Adrenal gland (tissue), 12 donors: ENCODE data around the gene MUC20. TPM values are rescaled to one million over a fixed set of nuclear protein-coding genes. Genes with fewer than 3 reads are reported as not detected.
"Not testable (repeated sequence)": the region's sequence is repeated elsewhere in the genome, so short reads cannot be mapped to it uniquely, and the experiment has no call there.

Experiments used
- DNase-seq, 7 donors: peaks; one replicate each; pipeline ENCODE4 v3.0.0-alpha.2; 2019 to 2020
- H3K27ac ChIP-seq, 5 donors: fragments of 200-600 bp; sonication (generic) in 4 of 5; 1 replicate in 3 of 5; 2 replicates in 2 of 5; pipeline versions ENCODE4 v1.5.1 to v1.8.0; 2016 to 2020; ENCODE audit warnings: mild to moderate bottlenecking in 1 of 5
- H3K27me3 ChIP-seq: fragments of 200-600 bp; 2 replicates; pipeline ENCODE4 v1.8.0; 2021
- H3K36me3 ChIP-seq, 2 donors: fragments of 200-600 bp; replicated peaks in 1 of 2; 1 replicate in 1 of 2; 2 replicates in 1 of 2; pipeline versions ENCODE4 v1.5.1 to v1.8.0; 2018 to 2022
- H3K4me1 ChIP-seq, 2 donors: fragments of 200-600 bp; replicated peaks in 1 of 2; 1 replicate in 1 of 2; 2 replicates in 1 of 2; pipeline versions ENCODE4 v1.5.1 to v1.8.0; 2018 to 2021
- H3K4me3 ChIP-seq, 4 donors: fragments of 200-600 bp; sonication (generic) in 3 of 4; one replicate each; pipeline ENCODE4 v1.5.1; 2016 to 2018
- H3K9me3 ChIP-seq, 3 donors: fragments of 200-600 bp; sonication (generic) in 1 of 3; replicated peaks in 1 of 3; 1 replicate in 2 of 3; 2 replicates in 1 of 3; pipeline versions ENCODE4 v1.5.1 to v1.8.0; 2016 to 2021
- CTCF ChIP-seq, 6 experiments: fragments of 450-650 bp in 4 of 6; fragments of 200-600 bp in 2 of 6; sonication (generic) in 1 of 6; IDR thresholded peaks; 1 replicate in 5 of 6; 2 replicates in 1 of 6; pipeline versions ENCODE4 v1.5.1 to v1.8.0; 2016 to 2021; ENCODE audit warnings: antibody characterized with exemption in 6 of 6, mild to moderate bottlenecking in 2 of 6, moderate library complexity in 1 of 6
- POLR2A ChIP-seq, 2 donors: fragments of 450-650 bp; IDR thresholded peaks; one replicate each; pipeline ENCODE4 v1.6.1; 2017; ENCODE audit warnings: antibody characterized with exemption in 2 of 2, mild to moderate bottlenecking in 2 of 2, moderate library complexity in 1 of 2
- WGBS, 4 donors: extraction: QIAGEN DNeasy Blood & Tissue Kit in 2 of 4; methylation state at CpG; one replicate each; pipeline versions ENCODE4 v1.1.5 to v1.1.7; 2013 to 2017; 5-methylcytosine and 5-hydroxymethylcytosine counted together
- intact Hi-C, 2 donors: fragments of 100-400 bp; cut with DNase I; formaldehyde crosslinking; loops; one replicate each; pipeline versions ENCODE4 v1.14.1 to v1.15.0; 2022 to 2023
- polyA plus RNA-seq, 3 donors: library from polyadenylated mRNA; stranded (reverse); fragments of 200-250 nt in 2 of 3; fragments of 350-450 nt in 1 of 3; fragmentation: Illumina TruSeq in 1 of 3; extraction: RNeasy Lipid Tissue Mini Kit (QIAGEN cat#74804) in 1 of 3; gene quantifications; one replicate each; pipeline ENCODE4 v1.2.3, GENCODE V29; 2013 to 2014
- total RNA-seq, 9 donors: library from RNA; depleted of rRNA in 4 of 9; stranded (reverse); fragments of >200 nt in 4 of 9; fragments of 120-200 nt in 1 of 9; fragmentation: NEBNext Ultra II Directional in 1 of 9; extraction: Animal tissue kit (Norgen Biotek cat#: 25700) in 1 of 9; gene quantifications; one replicate each; pipeline versions ENCODE4 v1.1.0 to v1.2.4, GENCODE V29; 2013 to 2023
- donor health status: healthy with polysubstance abuse.
- donor health status: Bipolar disorder and iron deficiency.
- donor health status: DM: yes; HTN: yes; CAD: no.
- donor health status: DM: no; HTN: no; CAD: no.
- donor health status: DM: no; HTN: no; CAD: no.
- donor health status: DM: yes; HTN: yes; CAD: no.

Gene MUC20
- total and polyA plus RNA-seq, 12 donors: 0.78 to 20.2 (median 3.0) TPM

GRCh38 chr3:195746751-195747150 lies 26.0 kb downstream of the MUC20 start:
- no peaks in the 10 kb centered on the region for H3K9me3 ChIP-seq
- H3K36me3 ChIP-seq: no peaks in the 10 kb centered on the region
- no peak overlapping the region for H3K27ac ChIP-seq
- intact Hi-C loops: no loop called here
- H3K4me1 ChIP-seq: peaks cover 3 to 8% of the 10 kb centered on the region in 2 donors
- H3K27me3 ChIP-seq: peaks cover 5% of the 10 kb centered on the region
- H3K4me3 ChIP-seq: no peak overlapping the region
- TF ChIP-seq POLR2A (IDR thresholded peaks at IDR 0.05): no peak
- no peak for TF ChIP-seq CTCF (IDR thresholded peaks at IDR 0.05)
- 87 to 98% (median 91%) methylated on average over 9 of the region's 9 CpGs for WGBS, 4 donors
- no peak for DNase-seq

GRCh38 chr3:195748661-195749060 lies 27.9 kb downstream of the MUC20 start:
- 90 to 98% (median 92%) methylated on average over 11 of the region's 11 CpGs for WGBS, 4 donors
- Histone ChIP-seq H3K9me3 (no peaks in the 10 kb centered on the region), H3K4me1 (peaks cover 3 to 8% of the 10 kb centered on the region in 2 donors), H3K4me3 (no peak overlapping the region), H3K27me3 (peaks cover 5% of the 10 kb centered on the region), H3K36me3 (no peaks in the 10 kb centered on the region), H3K27ac (no peak overlapping the region)
- DNase-seq: no peak
- intact Hi-C loops: no loop called here
- TF ChIP-seq POLR2A (IDR thresholded peaks at IDR 0.05) (no peak), CTCF (IDR thresholded peaks at IDR 0.05) (no peak)

- intact Hi-C loops, H3K4me3 ChIP-seq, DNase-seq, H3K9me3 ChIP-seq, H3K27ac ChIP-seq, H3K36me3 ChIP-seq, H3K4me1 ChIP-seq, H3K27me3 ChIP-seq: not testable (repeated sequence)
- 74 to 84% (median 80%) methylated on average over 5 of the region's 5 CpGs for WGBS, 4 donors
Observed at GRCh38 chr3:195749101-195749500, 28.3 kb downstream of the MUC20 start.

GRCh38 chr3:195750797-195751520 lies 30.2 kb downstream of the MUC20 start:
- Histone ChIP-seq H3K9me3 (no peaks in the 10 kb centered on the region), H3K4me3 (no peak overlapping the region), H3K27me3 (peaks cover 5% of the 10 kb centered on the region), H3K36me3 (no peaks in the 10 kb centered on the region), H3K4me1 (peaks cover 3 to 8% of the 10 kb centered on the region in 2 donors), H3K27ac (no peak overlapping the region)
- 70 to 92% (median 86%) methylated on average over 2 to 29 of the region's 30 CpGs for WGBS, 4 donors
- DNase-seq: no peak
- TF ChIP-seq POLR2A (IDR thresholded peaks at IDR 0.05) (no peak), CTCF (IDR thresholded peaks at IDR 0.05) (no peak)
- intact Hi-C loops: no loop called here

GRCh38 chr3:195751560-195751959 lies 30.8 kb downstream of the MUC20 start:
- Histone ChIP-seq H3K4me3 (no peak overlapping the region), H3K27me3 (peaks cover 5% of the 10 kb centered on the region), H3K9me3 (no peaks in the 10 kb centered on the region), H3K27ac (no peak overlapping the region), H3K4me1 (peaks cover 3 to 8% of the 10 kb centered on the region in 2 donors), H3K36me3 (no peaks in the 10 kb centered on the region)
- intact Hi-C loops: no loop called here
- 78 to 98% (median 80%) methylated on average over 6 to 7 of the region's 7 CpGs for WGBS, 4 donors
- TF ChIP-seq POLR2A (IDR thresholded peaks at IDR 0.05): no peak
- TF ChIP-seq CTCF (IDR thresholded peaks at IDR 0.05): no peak
- DNase-seq: no peak
